Right kidney (tissue), 1 donor: Measurements from ENCODE around the gene UBQLN3.
A peak's percentile ranks its signal among the peaks of the same experiment; 100 is the strongest.

Source experiments
- DNase-seq: peaks from one replicate; pipeline ENCODE4 v3.0.0-alpha.2; 2016

UBQLN3 gene

DNA sequence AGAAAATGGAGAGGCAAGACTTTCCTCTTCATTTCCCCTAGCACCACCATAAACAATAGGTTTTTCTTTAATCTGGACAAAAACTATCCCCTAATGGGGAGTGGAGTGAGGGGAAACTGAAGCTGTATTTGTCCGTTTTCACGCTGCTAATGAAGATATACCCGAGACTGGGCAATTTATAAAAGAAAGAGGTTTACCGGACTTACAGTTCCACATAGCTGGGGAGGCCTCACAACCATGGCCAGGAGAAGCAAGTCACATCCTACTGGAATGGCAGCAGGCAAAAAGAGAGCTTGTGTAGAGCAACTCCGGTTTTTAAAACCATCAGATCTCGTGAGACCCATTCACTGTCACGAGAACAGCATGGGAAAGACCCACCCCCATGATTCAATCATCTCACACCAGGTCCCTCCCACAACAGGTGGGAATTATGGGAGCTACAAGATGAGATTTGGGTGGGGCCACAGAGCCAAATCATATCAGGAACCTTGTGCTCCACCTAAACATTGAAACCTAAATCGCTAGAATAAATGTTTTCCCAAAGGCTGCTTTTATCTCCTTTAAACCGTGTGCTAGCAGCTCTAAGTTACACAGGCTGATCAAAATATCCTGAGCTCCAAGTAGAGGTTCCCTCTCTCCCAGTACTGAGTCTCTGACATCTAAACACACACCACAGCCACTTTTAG lies 4.3 kb downstream of the UBQLN3 start:
- no peak for DNase-seq

DNA sequence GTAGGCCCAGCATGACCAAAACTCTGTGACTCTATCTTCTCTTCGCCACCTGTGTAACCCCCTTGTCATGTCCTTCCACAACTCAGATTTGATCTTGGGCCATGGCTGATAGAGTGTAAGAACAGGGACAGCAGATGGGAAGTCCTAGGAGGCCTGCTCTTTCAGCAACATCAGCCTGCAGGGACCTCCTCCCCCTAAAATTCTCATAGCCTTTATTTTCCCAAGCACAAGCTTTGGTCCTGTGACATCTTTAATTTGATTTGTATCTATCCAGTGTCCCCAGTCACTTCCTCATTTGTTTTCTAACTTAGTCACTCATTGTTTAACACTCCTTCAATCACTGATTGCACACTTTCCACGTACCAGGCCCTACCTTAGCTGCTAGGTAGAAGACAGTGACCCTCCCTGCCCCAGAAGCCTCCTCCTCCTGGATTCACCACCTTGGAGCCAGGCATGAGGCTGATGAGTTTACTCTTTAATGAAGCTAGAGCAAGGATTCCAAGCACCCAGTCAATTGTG lies 5.3 kb downstream of the UBQLN3 start:
- peak; percentile 4 for DNase-seq

DNA sequence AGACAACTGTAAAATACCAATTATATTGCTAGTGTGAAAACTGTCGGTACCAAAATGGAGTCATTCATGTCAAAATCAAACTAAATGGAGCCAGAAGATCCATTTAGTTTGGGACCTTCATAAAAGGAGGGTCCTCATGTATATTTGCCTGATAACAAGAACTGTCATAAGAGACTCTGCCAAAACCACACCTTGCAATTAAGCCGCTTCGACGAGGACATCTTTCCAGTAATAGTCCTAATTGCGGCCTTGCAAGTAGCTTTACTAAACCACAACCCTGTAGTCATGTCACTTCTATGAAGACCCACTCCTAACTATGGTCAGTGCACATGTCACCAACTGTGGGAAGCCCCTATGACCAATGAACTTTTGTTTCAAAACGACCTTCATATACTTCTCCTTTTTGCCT lies 9.4 kb downstream of the UBQLN3 start:
- no peak for DNase-seq

DNA sequence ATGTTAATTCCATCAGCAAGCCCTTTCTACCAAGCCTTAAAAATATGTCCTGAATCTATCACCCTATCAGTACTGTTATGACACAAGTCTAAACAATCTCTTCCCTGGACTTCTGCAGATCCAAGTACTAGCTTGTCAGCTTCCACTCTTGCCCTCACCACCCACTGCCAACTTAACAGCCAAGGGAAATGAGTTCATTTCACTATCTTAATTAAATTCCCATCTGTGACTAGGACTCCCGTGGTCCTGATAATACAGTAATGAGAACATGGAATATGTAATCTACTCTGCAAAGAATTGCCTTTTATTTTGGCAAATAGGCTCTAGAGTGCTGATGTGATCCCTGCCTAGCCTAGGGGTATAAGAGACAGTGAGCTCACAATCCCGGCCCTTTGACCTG lies 10.1 kb downstream of the UBQLN3 start:
- DNase-seq = no peak

DNA sequence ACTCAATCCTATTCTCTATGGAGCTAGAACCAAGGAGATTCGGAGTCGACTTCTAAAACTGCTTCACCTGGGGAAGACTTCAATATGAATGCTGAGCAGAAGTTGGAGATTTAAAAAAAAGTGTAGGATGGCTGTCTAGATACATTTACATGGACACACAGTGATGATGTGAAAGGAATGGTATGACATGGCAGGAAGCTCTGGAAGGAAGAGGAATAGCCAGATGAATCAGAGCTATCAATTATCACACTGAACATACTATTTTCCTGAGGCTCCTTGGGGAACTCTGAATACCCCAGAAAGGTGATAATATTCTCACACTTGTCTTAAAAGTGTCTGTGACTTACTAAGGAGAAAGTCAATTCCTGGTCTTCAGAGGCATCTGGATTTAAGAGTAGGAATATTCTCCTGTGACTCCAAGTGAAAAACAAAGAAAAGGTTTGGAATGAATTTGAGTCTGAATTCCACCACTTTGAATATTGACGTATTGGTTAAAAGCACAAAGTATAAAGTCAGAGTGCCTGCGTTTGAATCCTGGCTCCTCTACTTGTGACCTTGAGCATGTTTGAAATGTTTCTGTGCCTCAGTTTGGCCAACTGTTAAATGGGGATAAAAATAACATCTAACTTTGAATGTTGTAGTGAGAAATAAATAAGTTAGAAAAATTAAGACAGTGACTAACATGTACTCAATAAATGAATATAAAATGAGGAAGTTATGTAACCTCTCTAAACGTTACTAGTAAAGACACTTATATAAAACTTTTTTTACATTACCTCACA lies 20.0 kb downstream of the UBQLN3 start:
- no peak for DNase-seq

DNA sequence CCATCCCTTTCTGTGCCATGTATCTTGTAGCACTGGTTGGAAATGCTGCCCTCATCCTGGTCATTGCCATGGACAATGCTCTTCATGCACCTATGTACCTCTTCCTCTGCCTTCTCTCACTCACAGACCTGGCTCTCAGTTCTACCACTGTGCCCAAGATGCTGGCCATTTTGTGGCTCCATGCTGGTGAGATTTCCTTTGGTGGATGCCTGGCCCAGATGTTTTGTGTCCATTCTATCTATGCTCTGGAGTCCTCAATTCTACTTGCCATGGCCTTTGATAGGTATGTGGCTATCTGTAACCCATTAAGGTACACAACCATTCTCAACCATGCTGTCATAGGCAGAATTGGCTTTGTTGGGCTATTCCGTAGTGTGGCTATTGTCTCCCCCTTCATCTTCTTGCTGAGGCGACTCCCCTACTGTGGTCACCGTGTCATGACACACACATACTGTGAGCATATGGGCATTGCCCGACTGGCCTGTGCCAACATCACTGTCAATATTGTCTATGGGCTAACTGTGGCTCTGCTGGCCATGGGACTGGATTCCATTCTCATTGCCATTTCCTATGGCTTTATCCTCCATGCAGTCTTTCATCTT lies 20.9 kb downstream of the UBQLN3 start:
- DNase-seq = no peak

DNA sequence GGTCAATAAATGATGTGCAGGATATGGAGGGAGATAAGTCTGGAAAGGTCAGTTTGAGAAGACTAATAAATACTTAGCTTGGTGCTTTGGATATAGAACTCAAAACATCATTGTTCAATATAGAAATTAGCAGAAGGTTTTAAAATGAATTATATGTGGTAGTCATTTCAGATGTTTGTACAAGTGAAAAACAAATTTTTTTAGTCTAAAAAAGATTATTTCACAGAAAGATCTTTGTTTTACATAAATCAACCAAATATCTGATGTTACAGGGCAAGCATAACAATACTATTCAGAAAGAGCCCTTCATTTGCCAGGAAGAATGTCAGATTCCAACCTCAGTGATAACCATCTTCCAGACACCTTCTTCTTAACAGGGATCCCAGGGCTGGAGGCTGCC lies 21.4 kb downstream of the UBQLN3 start, which contains the start of gene OR52D1:
OR52D1 (plus strand) TSS at position 301 of the 400 bp plus-strand sequence; CDS start at position 323, 22 bp downstream.
- DNase-seq = no peak

DNA sequence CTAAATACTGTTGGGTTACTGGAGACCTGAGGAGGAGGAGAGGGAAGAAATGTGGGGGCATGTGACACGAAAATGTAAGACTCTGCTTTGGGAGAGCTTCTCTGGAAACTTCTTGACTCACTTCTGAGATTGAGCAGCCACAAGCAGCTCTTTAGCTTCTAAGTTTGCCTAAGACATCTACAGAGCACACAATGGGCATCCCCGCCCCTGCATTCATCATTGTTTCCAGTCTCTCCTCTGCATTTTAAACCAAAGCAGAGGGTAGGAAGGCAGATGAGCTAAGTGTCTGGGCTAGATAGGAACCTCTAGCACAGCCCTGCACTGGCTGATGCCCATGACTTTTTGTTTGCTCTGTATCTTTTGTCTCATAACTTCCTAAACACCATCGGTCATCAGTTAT lies 23.3 kb downstream of the UBQLN3 start:
- no peak for DNase-seq

DNA sequence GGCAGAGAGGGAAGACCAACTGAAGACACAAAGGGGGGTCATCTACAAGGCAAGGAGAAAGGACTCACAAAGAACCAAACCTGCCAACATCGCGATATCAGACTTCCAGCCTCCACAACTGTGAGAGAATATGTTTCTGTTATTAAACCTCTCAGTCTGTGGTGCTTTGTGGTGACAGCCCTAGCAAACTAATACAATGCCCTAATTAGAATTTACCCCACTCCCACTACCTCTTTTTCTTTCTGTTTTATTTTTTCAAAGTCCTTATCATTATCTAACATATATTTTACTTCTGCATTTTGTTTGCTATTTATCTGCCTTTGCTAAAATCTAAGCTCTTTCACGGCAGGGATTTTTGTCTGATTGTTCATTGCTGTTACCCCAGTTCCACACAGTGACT lies 23.8 kb downstream of the UBQLN3 start:
- no peak for DNase-seq

DNA sequence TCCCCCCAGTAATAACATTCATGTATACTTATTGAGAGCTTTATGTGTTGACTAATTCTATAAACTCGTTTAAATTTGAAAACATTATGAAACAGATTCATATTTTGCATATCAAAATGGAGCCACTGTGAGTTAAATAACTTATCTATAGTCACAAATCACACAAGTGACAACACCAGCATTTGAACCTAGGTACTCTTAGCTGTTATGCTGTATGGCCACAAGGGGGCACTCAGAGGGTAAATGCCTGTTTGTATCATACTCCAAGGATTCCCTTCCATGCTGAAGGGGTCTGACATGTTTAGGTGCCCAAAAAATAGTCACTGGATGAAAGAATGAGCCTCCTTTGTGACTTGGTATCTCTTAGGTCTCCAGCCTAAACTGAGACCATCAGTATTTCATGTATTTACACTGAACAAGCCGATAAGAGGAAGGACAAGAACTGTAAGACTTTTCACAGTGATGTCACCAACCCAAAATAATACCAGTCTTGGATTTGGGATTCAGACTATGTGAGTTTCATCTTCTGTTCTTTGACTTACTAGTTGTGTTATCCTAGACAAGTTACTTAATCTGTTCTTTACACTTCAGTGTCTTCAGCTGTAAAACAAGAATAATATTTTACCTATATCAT lies 33.5 kb downstream of the UBQLN3 start:
- no peak for DNase-seq

DNA sequence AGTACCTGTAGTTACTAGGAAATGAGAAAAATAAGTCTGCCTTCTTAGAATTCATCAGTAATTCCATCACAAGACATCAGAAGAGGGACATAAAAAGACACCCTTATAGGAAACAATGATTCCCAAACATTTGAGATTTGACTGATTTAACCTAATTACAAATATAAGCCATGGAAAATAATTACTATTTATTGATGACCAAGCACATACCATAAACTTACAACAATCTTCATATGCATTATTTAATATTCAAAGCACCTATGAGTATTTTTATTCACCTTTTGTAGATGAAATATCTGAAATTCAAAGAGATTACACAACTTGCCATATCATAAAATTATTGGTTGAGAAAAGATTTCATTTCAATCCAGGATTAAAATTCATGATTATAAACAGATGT lies 35.8 kb downstream of the UBQLN3 start:
- DNase-seq = no peak

DNA sequence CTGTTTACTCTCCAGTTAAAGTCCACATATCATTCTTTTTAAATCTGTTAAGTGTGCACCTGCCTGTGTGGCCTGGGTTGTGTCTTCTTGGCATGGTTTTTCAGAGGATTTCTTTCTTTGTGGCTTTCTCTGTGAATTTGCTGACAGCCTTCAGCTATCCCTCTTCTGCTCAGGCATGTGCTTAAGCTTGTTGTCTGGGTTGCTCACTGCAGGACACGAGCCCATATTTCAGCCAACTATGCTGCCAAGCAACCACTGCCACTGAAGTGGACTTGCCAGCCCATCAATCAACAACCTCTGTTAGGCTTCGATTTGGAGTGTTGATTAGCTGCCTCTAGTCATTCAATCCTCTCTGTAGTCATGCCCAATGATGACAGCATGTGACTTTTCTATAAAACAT lies 42.2 kb downstream of the UBQLN3 start:
- no peak for DNase-seq

DNA sequence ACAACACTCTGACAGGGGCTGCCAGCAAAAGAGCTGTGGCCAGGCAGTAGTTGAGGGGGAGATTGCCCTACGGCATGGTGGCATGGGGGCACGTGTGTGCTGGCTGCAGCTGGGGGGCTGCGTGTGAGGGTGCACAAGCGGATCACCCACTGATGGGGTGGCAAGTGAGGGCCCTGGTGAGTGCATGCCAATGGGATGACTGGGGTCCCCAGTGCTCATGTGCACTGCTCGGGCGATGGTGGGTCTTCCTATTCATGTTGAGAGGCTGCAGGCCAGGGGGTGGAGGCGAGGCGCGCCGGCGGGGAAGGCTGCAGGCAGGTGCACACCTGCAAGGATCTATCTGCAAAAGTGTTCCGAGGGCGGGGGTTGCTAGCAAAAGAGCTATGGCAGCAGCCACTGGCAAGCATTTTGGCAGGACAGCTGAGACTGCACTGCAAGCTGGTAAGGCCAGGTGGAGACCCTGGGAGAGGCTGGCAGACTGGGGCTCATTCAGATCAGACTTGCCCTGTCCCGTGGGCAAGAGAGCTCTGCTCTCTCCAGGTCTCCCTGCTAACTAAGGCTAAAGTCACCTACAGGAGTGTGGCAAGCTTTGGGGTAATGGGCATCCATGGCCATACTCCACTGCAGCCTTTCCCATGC lies 48.7 kb downstream of the UBQLN3 start:
- DNase-seq = no peak
